Subcutaneous preadipocyte (primary cell): Measurements from ENCODE around the gene CEP350. TPM values are rescaled to one million over a fixed set of nuclear protein-coding genes. Genes with fewer than 3 reads are reported as not detected.

ENCODE experiments used
- total RNA-seq: library from RNA; depleted of rRNA; stranded (reverse); fragments of >200 nt; gene quantifications from 2 replicates; pipeline ENCODE4 v1.2.3, GENCODE V29; 2012

The CEP350 gene, protein sequence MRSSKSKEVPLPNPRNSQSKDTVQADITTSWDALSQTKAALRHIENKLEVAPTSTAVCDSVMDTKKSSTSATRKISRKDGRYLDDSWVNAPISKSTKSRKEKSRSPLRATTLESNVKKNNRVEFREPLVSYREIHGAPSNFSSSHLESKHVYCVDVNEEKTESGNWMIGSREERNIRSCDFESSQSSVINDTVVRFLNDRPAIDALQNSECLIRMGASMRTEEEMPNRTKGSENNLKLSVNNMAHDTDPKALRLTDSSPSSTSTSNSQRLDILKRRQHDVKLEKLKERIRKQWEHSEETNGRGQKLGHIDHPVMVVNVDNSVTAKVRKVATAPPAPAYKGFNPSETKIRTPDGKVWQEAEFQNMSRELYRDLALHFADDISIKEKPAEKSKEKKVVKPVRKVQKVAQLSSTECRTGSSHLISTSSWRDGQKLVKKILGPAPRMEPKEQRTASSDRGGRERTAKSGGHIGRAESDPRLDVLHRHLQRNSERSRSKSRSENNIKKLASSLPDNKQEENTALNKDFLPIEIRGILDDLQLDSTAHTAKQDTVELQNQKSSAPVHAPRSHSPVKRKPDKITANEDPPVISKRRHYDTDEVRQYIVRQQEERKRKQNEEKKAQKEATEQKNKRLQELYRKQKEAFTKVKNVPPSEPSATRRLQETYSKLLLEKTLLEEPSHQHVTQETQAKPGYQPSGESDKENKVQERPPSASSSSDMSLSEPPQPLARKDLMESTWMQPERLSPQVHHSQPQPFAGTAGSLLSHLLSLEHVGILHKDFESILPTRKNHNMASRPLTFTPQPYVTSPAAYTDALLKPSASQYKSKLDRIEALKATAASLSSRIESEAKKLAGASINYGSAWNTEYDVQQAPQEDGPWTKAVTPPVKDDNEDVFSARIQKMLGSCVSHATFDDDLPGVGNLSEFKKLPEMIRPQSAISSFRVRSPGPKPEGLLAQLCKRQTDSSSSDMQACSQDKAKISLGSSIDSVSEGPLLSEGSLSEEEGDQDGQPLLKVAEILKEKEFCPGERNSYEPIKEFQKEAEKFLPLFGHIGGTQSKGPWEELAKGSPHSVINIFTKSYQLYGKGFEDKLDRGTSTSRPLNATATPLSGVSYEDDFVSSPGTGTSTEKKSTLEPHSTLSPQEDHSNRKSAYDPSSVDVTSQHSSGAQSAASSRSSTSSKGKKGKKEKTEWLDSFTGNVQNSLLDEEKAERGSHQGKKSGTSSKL (N-terminal part only)
- total RNA-seq = 49.2 and 60.6 TPM in 2 replicates

DNA sequence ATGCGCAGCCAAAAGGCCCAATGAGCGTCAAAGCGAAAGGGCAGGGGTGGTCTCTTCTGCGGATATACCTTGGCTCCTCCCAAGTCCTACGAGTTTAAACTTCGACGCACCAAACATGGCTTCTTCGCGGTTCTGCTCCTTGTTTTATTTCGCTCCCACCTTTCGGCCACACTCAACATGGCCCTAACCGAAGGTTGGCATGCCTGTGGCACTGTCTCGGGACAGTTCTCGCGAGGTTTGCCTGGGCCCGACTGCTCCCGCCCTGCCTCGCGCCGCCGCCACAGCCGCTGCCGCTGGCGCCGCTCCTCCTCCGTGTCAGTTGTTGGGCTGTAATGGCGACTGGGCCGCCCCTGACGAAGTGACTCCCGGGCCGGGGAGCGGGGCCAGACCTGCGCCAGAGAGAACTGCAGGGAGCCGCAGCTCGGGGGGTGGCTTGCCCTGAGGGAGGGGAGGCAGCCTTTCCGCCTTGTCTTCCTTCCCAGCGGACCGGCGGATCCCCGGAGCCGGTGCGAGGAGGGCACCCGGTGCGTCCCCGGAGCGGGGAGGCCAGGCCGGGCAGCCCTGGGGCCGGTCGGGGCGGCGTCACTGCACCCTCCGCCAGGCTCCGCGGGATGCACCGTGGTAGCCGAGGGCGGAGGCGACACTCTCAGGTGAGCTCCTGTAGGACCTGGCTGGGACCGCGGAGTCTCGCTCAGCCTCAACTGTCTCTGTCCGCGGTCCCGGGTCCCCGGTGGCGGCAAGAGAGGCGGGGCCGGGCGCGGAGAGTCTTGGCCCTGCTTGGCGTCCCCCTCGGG, at the start of gene CEP350:
Gene CEP350 (plus strand): TSS at position 318 of the 794 bp plus-strand sequence. CDS start 31,372 bp downstream, outside the sequence.

DNA sequence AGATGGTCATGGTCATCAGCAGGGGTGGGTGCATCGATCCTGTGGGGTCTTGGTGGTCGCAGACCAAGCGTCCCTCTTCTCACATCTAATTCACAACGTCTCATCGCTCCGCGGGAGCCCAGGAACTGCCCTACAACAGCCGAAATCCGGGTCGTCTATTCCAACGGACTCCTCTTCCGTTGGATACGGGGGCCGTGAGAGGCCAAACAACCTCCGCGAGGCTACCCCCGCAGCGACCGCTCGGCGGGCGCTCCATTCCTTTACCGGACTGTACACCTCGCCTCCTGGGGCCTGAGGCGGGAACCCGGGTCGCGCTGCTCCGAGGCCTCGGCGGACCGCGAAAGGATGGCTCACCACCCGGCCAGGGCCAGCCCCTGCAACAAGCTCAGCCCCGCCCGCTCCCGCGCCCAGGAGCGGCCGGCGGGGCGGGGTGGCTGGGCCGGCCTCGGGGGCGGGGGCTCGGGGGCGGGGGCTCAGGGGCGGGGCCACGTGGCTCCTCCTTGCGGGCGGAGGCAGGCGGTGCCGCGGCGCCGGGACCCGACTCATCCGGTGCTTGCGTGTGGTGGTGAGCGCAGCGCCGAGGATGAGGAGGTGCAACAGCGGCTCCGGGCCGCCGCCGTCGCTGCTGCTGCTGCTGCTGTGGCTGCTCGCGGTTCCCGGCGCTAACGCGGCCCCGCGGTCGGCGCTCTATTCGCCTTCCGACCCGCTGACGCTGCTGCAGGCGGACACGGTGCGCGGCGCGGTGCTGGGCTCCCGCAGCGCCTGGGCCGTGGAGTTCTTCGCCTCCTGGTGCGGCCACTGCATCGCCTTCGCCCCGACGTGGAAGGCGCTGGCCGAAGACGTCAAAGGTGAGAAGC, 199.9 kb downstream of the CEP350 start, which contains the start of gene QSOX1:
Gene QSOX1 (plus strand): TSS at position 545 of the 857 bp plus-strand sequence. CDS start 39 bp downstream, at position 584.

Other genes starting within 250 kb of the CEP350 start
- not detected in 2 replicates for gene FAM163A, start 211.5 kb upstream of the CEP350 start, total RNA-seq
- 76.8 and 104 TPM in 2 replicates for gene TOR1AIP2, start 77.0 kb upstream of the CEP350 start, total RNA-seq
- 37.7 and 38.9 TPM in 2 replicates for gene TOR1AIP1, start 72.5 kb upstream of the CEP350 start, total RNA-seq
- 66.1 and 72.8 TPM in 2 replicates for gene QSOX1, start 200.1 kb downstream of the CEP350 start, total RNA-seq